ENCODE results near the gene NDUFAF7.

GRCh38 chr2:37263839-37264238 lies 32.4 kb downstream of the NDUFAF7 start:
- no peak for TF ChIP-seq CTCF (optimal IDR thresholded peaks at IDR 0.05 in 1 of 3, IDR thresholded peaks at IDR 0.05 in 1 of 3, conservative IDR thresholded peaks at IDR 0.05 in 1 of 3; ENCODE audit: extremely low read depth in 1 of 3, insufficient read depth in 2 of 3, low read length in 3 of 3)
- TF ChIP-seq EZH2 (IDR thresholded peaks at IDR 0.05; ENCODE audit: low read length) = no peak
